WTC11 (cell line): ENCODE results near the gene HHIPL2.

ENCODE experiments used
- ATF3 ChIP-seq: sonication (generic); formaldehyde crosslinking; conservative IDR thresholded peaks from 2 replicates; pipeline ENCODE4 v1.8.1; 2022; ENCODE audit warnings: mild to moderate bottlenecking, missing genetic modification reagents
- HMGXB4 ChIP-seq: sonication (generic); formaldehyde crosslinking; IDR thresholded peaks from 2 replicates; pipeline ENCODE4 v1.8.1; 2023; ENCODE audit warnings: mild to moderate bottlenecking, moderate library complexity, missing genetic modification reagents
- MXD4 ChIP-seq: fragments of 250-450 bp; sonication (Bioruptor Pico); IDR thresholded peaks from 2 replicates; pipeline ENCODE4 v1.8.0; 2021; ENCODE audit warnings: mild to moderate bottlenecking, moderate library complexity, borderline replicate concordance
- TCF7 ChIP-seq: sonication (generic); formaldehyde crosslinking; IDR thresholded peaks from 2 replicates; pipeline ENCODE4 v1.8.0; 2022; ENCODE audit warnings: mild to moderate bottlenecking, low read depth, missing genetic modification reagents, moderate library complexity
- TF ChIP-seq, protein P1 (sequence below): fragments of 200-600 bp; IDR thresholded peaks from 2 replicates; pipeline ENCODE4 v1.8.0; 2022; ENCODE audit warnings: antibody characterized with exemption

- no peak for TF ChIP-seq HMGXB4 (CRISPR knock-in tag)
- TF ChIP-seq MXD4 (CRISPR knock-in tag), result no peak
- TF ChIP-seq TCF7 (CRISPR knock-in tag), result no peak
- TF ChIP-seq, protein P1, sequence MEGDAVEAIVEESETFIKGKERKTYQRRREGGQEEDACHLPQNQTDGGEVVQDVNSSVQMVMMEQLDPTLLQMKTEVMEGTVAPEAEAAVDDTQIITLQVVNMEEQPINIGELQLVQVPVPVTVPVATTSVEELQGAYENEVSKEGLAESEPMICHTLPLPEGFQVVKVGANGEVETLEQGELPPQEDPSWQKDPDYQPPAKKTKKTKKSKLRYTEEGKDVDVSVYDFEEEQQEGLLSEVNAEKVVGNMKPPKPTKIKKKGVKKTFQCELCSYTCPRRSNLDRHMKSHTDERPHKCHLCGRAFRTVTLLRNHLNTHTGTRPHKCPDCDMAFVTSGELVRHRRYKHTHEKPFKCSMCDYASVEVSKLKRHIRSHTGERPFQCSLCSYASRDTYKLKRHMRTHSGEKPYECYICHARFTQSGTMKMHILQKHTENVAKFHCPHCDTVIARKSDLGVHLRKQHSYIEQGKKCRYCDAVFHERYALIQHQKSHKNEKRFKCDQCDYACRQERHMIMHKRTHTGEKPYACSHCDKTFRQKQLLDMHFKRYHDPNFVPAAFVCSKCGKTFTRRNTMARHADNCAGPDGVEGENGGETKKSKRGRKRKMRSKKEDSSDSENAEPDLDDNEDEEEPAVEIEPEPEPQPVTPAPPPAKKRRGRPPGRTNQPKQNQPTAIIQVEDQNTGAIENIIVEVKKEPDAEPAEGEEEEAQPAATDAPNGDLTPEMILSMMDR, result no peak
- TF ChIP-seq ATF3 (CRISPR knock-in tag), result no peak
Measured at GRCh38 chr1:222525951-222526350, 22.0 kb downstream of the HHIPL2 start.
